HG03521 (cell line): ENCODE measurements around the gene CLMN.

Source experiments
- ATAC-seq: cut with Tn5 transposase; IDR thresholded peaks from one replicate; pipeline ENCODE4 v1.9.1; 2021; ENCODE audit warnings: mild to moderate bottlenecking, moderate library complexity; ENCODE audit not compliant: unreplicated experiment

Gene CLMN

GRCh38 chr14:95321693-95322455 is 2.2 kb upstream of the CLMN start:
- ATAC-seq = no peak

- no peak for ATAC-seq
These were observed 1.4 kb upstream of the CLMN start for GRCh38 chr14:95320955-95321600.

- ATAC-seq = peak; percentile 5
These were observed 579 bp upstream of the CLMN start for GRCh38 chr14:95320078-95320895.

GRCh38 chr14:95318399-95319311 is 1.1 kb downstream of the CLMN start:
- no peak for ATAC-seq

GRCh38 chr14:95317817-95318343 is 1.8 kb downstream of the CLMN start:
- no peak for ATAC-seq

- ATAC-seq = no peak
These were observed 2.9 kb downstream of the CLMN start for GRCh38 chr14:95316821-95317220.

- ATAC-seq = no peak
These were observed 4.1 kb downstream of the CLMN start for GRCh38 chr14:95315579-95315978.

GRCh38 chr14:95315156-95315555 is 4.6 kb downstream of the CLMN start:
- ATAC-seq = no peak

- no peak for ATAC-seq
These were observed 5.1 kb downstream of the CLMN start for GRCh38 chr14:95314609-95315008.

GRCh38 chr14:95313707-95314106 is 6.0 kb downstream of the CLMN start:
- no peak for ATAC-seq

GRCh38 chr14:95313190-95313589 is 6.5 kb downstream of the CLMN start:
- ATAC-seq = no peak

GRCh38 chr14:95312311-95312710 is 7.4 kb downstream of the CLMN start:
- ATAC-seq = no peak

- ATAC-seq = no peak
These were observed 8.0 kb downstream of the CLMN start for GRCh38 chr14:95311752-95312151.

GRCh38 chr14:95310635-95311380 is 8.9 kb downstream of the CLMN start:
- ATAC-seq = no peak

- ATAC-seq = no peak
These were observed 10.3 kb downstream of the CLMN start for GRCh38 chr14:95309261-95310051.

GRCh38 chr14:95308073-95308472 is 11.6 kb downstream of the CLMN start:
- no peak for ATAC-seq

- no peak for ATAC-seq
These were observed 12.2 kb downstream of the CLMN start for GRCh38 chr14:95307402-95308041.

GRCh38 chr14:95305940-95306339 is 13.8 kb downstream of the CLMN start:
- no peak for ATAC-seq
